Activated T-helper 9 cell treated with anti-CD3 and anti-CD28 coated beads, Interleukin-2, amount 50 U/mL, for 16 hours (primary cell): ENCODE data around the gene SLC13A4.
"Not testable (repeated sequence)": the region's sequence is repeated elsewhere in the genome, so short reads cannot be mapped to it uniquely, and the experiment has no call there.

ENCODE experiments used
- DNase-seq: peaks from one replicate; pipeline ENCODE4 v3.0.0-alpha.2; 2020; ENCODE audit warnings: low read depth

SLC13A4 gene

GRCh38 chr7:135692055-135692454 lies 35.9 kb downstream of the SLC13A4 start:
- DNase-seq, result no peak

- DNase-seq, result no peak
Observed at GRCh38 chr7:135690566-135690965, 37.4 kb downstream of the SLC13A4 start.

- DNase-seq, result no peak
Observed at GRCh38 chr7:135687466-135687865, 40.5 kb downstream of the SLC13A4 start.

GRCh38 chr7:135685306-135686084 lies 42.5 kb downstream of the SLC13A4 start:
- DNase-seq, result no peak

- no peak for DNase-seq
Observed at GRCh38 chr7:135684699-135685098, 43.3 kb downstream of the SLC13A4 start.

- no peak for DNase-seq
Observed at GRCh38 chr7:135684136-135684535, 43.9 kb downstream of the SLC13A4 start.

GRCh38 chr7:135683609-135684008 lies 44.4 kb downstream of the SLC13A4 start:
- no peak for DNase-seq

GRCh38 chr7:135682191-135682590 lies 45.8 kb downstream of the SLC13A4 start:
- no peak for DNase-seq

- DNase-seq, result no peak
Observed at GRCh38 chr7:135681762-135682161, 46.2 kb downstream of the SLC13A4 start.

- no peak for DNase-seq
Observed at GRCh38 chr7:135678612-135679575, 49.1 kb downstream of the SLC13A4 start.

- no peak for DNase-seq
Observed at GRCh38 chr7:135673360-135673706, 54.7 kb downstream of the SLC13A4 start.

GRCh38 chr7:135672560-135673359 lies 55.2 kb downstream of the SLC13A4 start:
- DNase-seq, result no peak

- no peak for DNase-seq
Observed at GRCh38 chr7:135670179-135670578, 57.8 kb downstream of the SLC13A4 start.

GRCh38 chr7:135669774-135670173 lies 58.2 kb downstream of the SLC13A4 start:
- DNase-seq, result no peak

GRCh38 chr7:135668852-135669395 lies 59.1 kb downstream of the SLC13A4 start:
- DNase-seq, result not testable (repeated sequence)

- DNase-seq, result not testable (repeated sequence)
Observed at GRCh38 chr7:135667626-135668025, 60.4 kb downstream of the SLC13A4 start.

GRCh38 chr7:135666846-135667245 lies 61.1 kb downstream of the SLC13A4 start:
- no peak for DNase-seq

GRCh38 chr7:135666156-135666555 lies 61.8 kb downstream of the SLC13A4 start:
- no peak for DNase-seq

GRCh38 chr7:135665042-135665441 lies 62.9 kb downstream of the SLC13A4 start:
- DNase-seq, result no peak

- no peak for DNase-seq
Observed at GRCh38 chr7:135664046-135664589, 63.9 kb downstream of the SLC13A4 start.

- DNase-seq, result peak; percentile 97
Observed at GRCh38 chr7:135662373-135663114, 65.4 kb downstream of the SLC13A4 start, which contains the start of gene STMP1. STMP1 (plus strand) TSS chr7:135662514.
